Hepatocyte (in vitro differentiated cells): ENCODE measurements around the gene LDLRAP1. TPM values are rescaled to one million over a fixed set of nuclear protein-coding genes. Genes with fewer than 3 reads are reported as not detected.

Experiments used
- DNase-seq: peaks from one replicate; pipeline ENCODE4 v3.0.0-alpha.2; 2016; ENCODE audit warnings: low spot score
- H2AFZ ChIP-seq: fragments of 200-600 bp; sonication (generic); 2 replicates; pipeline ENCODE4 v1.6.0; 2016; ENCODE audit warnings: antibody characterized with exemption, mild to moderate bottlenecking
- H3K27ac ChIP-seq: fragments of 200-600 bp; sonication (generic); 2 replicates; pipeline ENCODE4 v1.5.1; 2016; ENCODE audit warnings: mild to moderate bottlenecking
- H3K27me3 ChIP-seq: fragments of 200-600 bp; sonication (generic); 2 replicates; pipeline ENCODE4 v1.6.1; 2016
- H3K36me3 ChIP-seq: fragments of 200-600 bp; sonication (generic); replicated peaks from 2 replicates; pipeline ENCODE4 v1.5.1; 2016; ENCODE audit warnings: low read depth; ENCODE audit not compliant: insufficient read depth
- H3K4me1 ChIP-seq: fragments of 200-600 bp; sonication (generic); 2 replicates; pipeline ENCODE4 v1.5.1; 2016; ENCODE audit warnings: mild to moderate bottlenecking, moderate library complexity; ENCODE audit not compliant: insufficient read depth
- H3K4me2 ChIP-seq: fragments of 200-600 bp; sonication (generic); 2 replicates; pipeline ENCODE4 v1.6.0; 2016
- H3K4me3 ChIP-seq: fragments of 200-600 bp; sonication (generic); 2 replicates; pipeline ENCODE4 v1.5.1; 2016; ENCODE audit warnings: mild to moderate bottlenecking
- H3K79me2 ChIP-seq: fragments of 200-600 bp; sonication (generic); 2 replicates; pipeline ENCODE4 v1.6.0; 2017; ENCODE audit warnings: mild to moderate bottlenecking
- H3K9me2 ChIP-seq: fragments of 200-600 bp; sonication (generic); replicated peaks from 2 replicates; pipeline ENCODE4 v1.6.0; 2017; ENCODE audit warnings: mild to moderate bottlenecking; ENCODE audit not compliant: insufficient read depth
- H3K9me3 ChIP-seq: fragments of 200-600 bp; sonication (generic); 2 replicates; pipeline ENCODE4 v1.5.1; 2016; ENCODE audit warnings: low read depth, mild to moderate bottlenecking
- H4K20me1 ChIP-seq: fragments of 200-600 bp; sonication (generic); 2 replicates; pipeline ENCODE4 v1.6.0; 2016; ENCODE audit warnings: mild to moderate bottlenecking; ENCODE audit not compliant: insufficient read depth, poor library complexity, severe bottlenecking
- CTCF ChIP-seq: fragments of 200-600 bp; sonication (generic); IDR thresholded peaks from 2 replicates; pipeline ENCODE4 v1.5.1; 2016; ENCODE audit warnings: antibody characterized with exemption, mild to moderate bottlenecking; ENCODE audit not compliant: poor library complexity
- EZH2 ChIP-seq: fragments of 200-600 bp; sonication (generic); IDR thresholded peaks from 2 replicates; pipeline ENCODE4 v1.6.1; 2016; ENCODE audit warnings: antibody characterized with exemption, mild to moderate bottlenecking, borderline replicate concordance
- EZH2phosphoT487 ChIP-seq: fragments of 200-600 bp; sonication (generic); IDR thresholded peaks from one replicate; pipeline ENCODE4 v1.6.1; 2018; ENCODE audit warnings: antibody characterized with exemption, mild to moderate bottlenecking, low read depth, moderate library complexity; ENCODE audit not compliant: unreplicated experiment, severe bottlenecking
- WGBS: methylation state at CpG from one replicate; pipeline ENCODE4 v1.1.6; 2016; ENCODE audit warnings: low lambda C conversion rate; ENCODE audit errors: missing lambda C conversion rate; 5-methylcytosine and 5-hydroxymethylcytosine counted together
- polyA plus RNA-seq: library from polyadenylated mRNA; unstranded; fragments of >200 nt; fragmentation: Nextera tagmentation; extraction: Ambion mirVana; gene quantifications from 2 replicates; pipeline ENCODE4 v1.2.1, GENCODE V29; 2016
- total RNA-seq: library from RNA; depleted of rRNA; stranded (reverse); fragments of >200 nt; gene quantifications from 2 replicates; pipeline ENCODE4 v1.2.3, GENCODE V29; 2014

Gene LDLRAP1
- total and polyA plus RNA-seq, 2 experiments from 2014 or later, result 17.3 to 27.5 TPM

GRCh38 chr1:25580927-25581326 lies 37.5 kb downstream of the LDLRAP1 start:
- Histone ChIP-seq H2AFZ (no peak overlapping the region), H3K4me3 (no peak overlapping the region), H3K27ac (no peak overlapping the region), H3K36me3 (no peaks in the 10 kb centered on the region), H4K20me1 (no peaks in the 10 kb centered on the region), H3K27me3 (no peaks in the 10 kb centered on the region), H3K9me2 (no peaks in the 10 kb centered on the region), H3K4me1 (no peaks in the 10 kb centered on the region), H3K9me3 (no peaks in the 10 kb centered on the region), H3K79me2 (no peaks in the 10 kb centered on the region), H3K4me2 (no peak overlapping the region)
- TF ChIP-seq EZH2phosphoT487 (no peak), EZH2 (no peak), CTCF (no peak)
- whole genome bisulfite sequencing, result 75% methylated on average over 6 of the region's 6 CpGs
- no peak for DNase-seq

GRCh38 chr1:25581764-25582163 lies 38.4 kb downstream of the LDLRAP1 start:
- WGBS, result 90% methylated on average over 5 of the region's 5 CpGs
- no peaks in the 10 kb centered on the region for H3K79me2 ChIP-seq
- no peak overlapping the region for H3K4me2 ChIP-seq
- H3K4me3 ChIP-seq, result no peak overlapping the region
- H3K27me3 ChIP-seq, result no peaks in the 10 kb centered on the region
- H3K36me3 ChIP-seq, result no peaks in the 10 kb centered on the region
- no peak overlapping the region for H2AFZ ChIP-seq
- H3K9me3 ChIP-seq, result no peaks in the 10 kb centered on the region
- no peak for DNase-seq
- H3K4me1 ChIP-seq, result no peaks in the 10 kb centered on the region
- H3K27ac ChIP-seq, result no peak overlapping the region
- no peaks in the 10 kb centered on the region for H3K9me2 ChIP-seq
- no peak for TF ChIP-seq EZH2
- TF ChIP-seq EZH2phosphoT487, result no peak
- TF ChIP-seq CTCF, result no peak
- no peaks in the 10 kb centered on the region for H4K20me1 ChIP-seq

GRCh38 chr1:25583519-25584370 lies 40.3 kb downstream of the LDLRAP1 start:
- H3K36me3 ChIP-seq, result no peaks in the 10 kb centered on the region
- H3K27ac ChIP-seq, result no peak overlapping the region
- no peaks in the 10 kb centered on the region for H3K79me2 ChIP-seq
- no peaks in the 10 kb centered on the region for H3K4me1 ChIP-seq
- H3K27me3 ChIP-seq, result no peaks in the 10 kb centered on the region
- TF ChIP-seq CTCF, result no peak
- no peak for TF ChIP-seq EZH2phosphoT487
- TF ChIP-seq EZH2, result no peak
- no peaks in the 10 kb centered on the region for H3K9me2 ChIP-seq
- no peaks in the 10 kb centered on the region for H4K20me1 ChIP-seq
- DNase-seq, result no peak
- H2AFZ ChIP-seq, result no peak overlapping the region
- H3K4me2 ChIP-seq, result no peak overlapping the region
- WGBS, result 91% methylated on average over 14 of the region's 14 CpGs
- no peak overlapping the region for H3K4me3 ChIP-seq
- no peaks in the 10 kb centered on the region for H3K9me3 ChIP-seq
